ENCODE measurements around the gene HMGXB3. TPM values are rescaled to one million over a fixed set of nuclear protein-coding genes. Genes with fewer than 3 reads are reported as not detected.

The HMGXB3 gene
- total and polyA plus RNA-seq, 2 of the 13 experiments (the other 11 are each of a cell fraction or from before 2014, with no cell fraction given) = 18.8 to 23.8 TPM

GRCh38 chr5:149975409-149975808 is 25.1 kb upstream of the HMGXB3 start (continued):
- TF ChIP-seq HMGXB4 (CRISPR knock-in tag; IDR thresholded peaks at IDR 0.05; ENCODE audit: borderline replicate concordance in 1 of 2, low read depth in 1 of 2) = no peak
- no peak for TF ChIP-seq ARID2 (CRISPR knock-in tag; IDR thresholded peaks at IDR 0.05; ENCODE audit: borderline replicate concordance)
- no peak for TF ChIP-seq TRIM24 (CRISPR knock-in tag; IDR thresholded peaks at IDR 0.05)
- TF ChIP-seq CBX2 (IDR thresholded peaks at IDR 0.05; ENCODE audit: low read depth, low read length) = no peak
- TF ChIP-seq CBX2 (CRISPR knock-in tag; IDR thresholded peaks at IDR 0.05; ENCODE audit: low read depth) = no peak
- no peak for TF ChIP-seq TCF7L2 (IDR thresholded peaks at IDR 0.05; ENCODE audit: low read depth, low read length)
- peak; percentile 59; the same call in 1 of the 2 replicates for TF ChIP-seq PAXIP1 (CRISPR knock-in tag; conservative IDR thresholded peaks at IDR 0.05)
- TF ChIP-seq ZHX2 (IDR thresholded peaks at IDR 0.05; ENCODE audit: low read depth) = no peak
- no peak for TF ChIP-seq ZHX2 (CRISPR knock-in tag; IDR thresholded peaks at IDR 0.05; ENCODE audit: borderline replicate concordance)
- no peak for TF ChIP-seq SNRNP70 (IDR thresholded peaks at IDR 0.05; ENCODE audit: low read depth, low read length)
- TF ChIP-seq ZNF780A (CRISPR knock-in tag; IDR thresholded peaks at IDR 0.05) = no peak
- no peak for TF ChIP-seq PRMT3 (CRISPR knock-in tag; IDR thresholded peaks at IDR 0.05; ENCODE audit: borderline replicate concordance, low read depth)
- TF ChIP-seq FOXP1 (IDR thresholded peaks at IDR 0.05) = no peak
- TF ChIP-seq FOXP1 (CRISPR knock-in tag; IDR thresholded peaks at IDR 0.05) = peak; percentile 9; the same call in 1 of the 2 replicates
- TF ChIP-seq LCORL (IDR thresholded peaks at IDR 0.05) = no peak
- no peak for TF ChIP-seq LCORL (CRISPR knock-in tag; IDR thresholded peaks at IDR 0.05)
- TF ChIP-seq ZNF451 (CRISPR knock-in tag; IDR thresholded peaks at IDR 0.05) = no peak
